DND-41 (cell line): ENCODE measurements around the gene TCF12.

Experiments used
- CTCF ChIP-seq: IDR thresholded peaks from 2 replicates; pipeline ENCODE4 v1.5.1; 2012; ENCODE audit warnings: borderline replicate concordance, low read length, moderate library complexity, mild to moderate bottlenecking; ENCODE audit not compliant: poor library complexity, severe bottlenecking; ENCODE audit errors: extremely low read depth
- EZH2 ChIP-seq: IDR thresholded peaks from 3 replicates; pipeline ENCODE4 v1.6.1; 2012; ENCODE audit warnings: borderline replicate concordance, low read depth, mild to moderate bottlenecking, moderate library complexity, low read length, inconsistent platforms; ENCODE audit not compliant: severe bottlenecking

GRCh38 chr15:56901931-56902330 lies 16.5 kb upstream of the TCF12 start:
- no peak for TF ChIP-seq EZH2
- no peak for TF ChIP-seq CTCF
